Activated B cell treated with CpG ODN at 0.5 μM for 24 hours (primary cell): ENCODE results near the gene MZT2A. TPM values are rescaled to one million over a fixed set of nuclear protein-coding genes. Genes with fewer than 3 reads are reported as not detected.
"Not testable (repeated sequence)": the region's sequence is repeated elsewhere in the genome, so short reads cannot be mapped to it uniquely, and the experiment has no call there.

Experiments used
- ATAC-seq: fragments of 200-7000 bp; cut with Tn5 transposase; one replicate; pipeline ENCODE4 v1.10.0; 2021; ENCODE audit warnings: low read depth, mild to moderate bottlenecking, moderate library complexity
- CTCF ChIA-PET: fragments of 350-600 bp; sonication (Branson Sonifier 250); formaldehyde crosslinking; loops from one replicate; lab custom pipeline; 2021; ENCODE audit warnings: antibody characterized with exemption; lab: Charles Lee
- POLR2A ChIA-PET: fragments of 350-600 bp; sonication (Branson Sonifier 250); formaldehyde crosslinking; loops from one replicate; lab custom pipeline; 2021; ENCODE audit warnings: antibody characterized with exemption; lab: Charles Lee
- DNase-seq: peaks from one replicate; pipeline ENCODE4 v3.0.0; 2022
- H3K27ac Mint-ChIP-seq: one replicate; pipeline ENCODE4 v1.8.0; 2020; ENCODE audit warnings: mixed read lengths
- H3K27me3 Mint-ChIP-seq: one replicate; pipeline ENCODE4 v1.8.0; 2021; ENCODE audit warnings: mixed read lengths
- H3K36me3 Mint-ChIP-seq: one replicate; pipeline ENCODE4 v1.8.0; 2021; ENCODE audit warnings: low read depth, mixed read lengths
- H3K4me1 Mint-ChIP-seq: one replicate; pipeline ENCODE4 v1.8.0; 2021; ENCODE audit warnings: mixed read lengths
- H3K4me3 Mint-ChIP-seq: one replicate; pipeline ENCODE4 v1.8.0; 2020; ENCODE audit warnings: mild to moderate bottlenecking, mixed read lengths
- H3K9me3 Mint-ChIP-seq: one replicate; pipeline ENCODE4 v1.8.0; 2020; ENCODE audit warnings: mixed read lengths
- intact Hi-C: fragments of 100-400 bp; cut with micrococcal nuclease; formaldehyde crosslinking; loops from one replicate; pipeline ENCODE4 v1.15.1; 2024
- total RNA-seq: library from RNA; stranded (reverse); gene quantifications from 2 replicates; pipeline ENCODE4 v1.2.3, GENCODE V29; 2022
- TF ChIP-seq, protein P1 (sequence below): fragments of 200-600 bp; IDR thresholded peaks from one replicate; pipeline ENCODE4 v1.8.0; 2022; ENCODE audit warnings: antibody characterized with exemption, mild to moderate bottlenecking

The MZT2A gene
- total RNA-seq, 1 donor from 2014 or later, result 67.1 TPM

DNA sequence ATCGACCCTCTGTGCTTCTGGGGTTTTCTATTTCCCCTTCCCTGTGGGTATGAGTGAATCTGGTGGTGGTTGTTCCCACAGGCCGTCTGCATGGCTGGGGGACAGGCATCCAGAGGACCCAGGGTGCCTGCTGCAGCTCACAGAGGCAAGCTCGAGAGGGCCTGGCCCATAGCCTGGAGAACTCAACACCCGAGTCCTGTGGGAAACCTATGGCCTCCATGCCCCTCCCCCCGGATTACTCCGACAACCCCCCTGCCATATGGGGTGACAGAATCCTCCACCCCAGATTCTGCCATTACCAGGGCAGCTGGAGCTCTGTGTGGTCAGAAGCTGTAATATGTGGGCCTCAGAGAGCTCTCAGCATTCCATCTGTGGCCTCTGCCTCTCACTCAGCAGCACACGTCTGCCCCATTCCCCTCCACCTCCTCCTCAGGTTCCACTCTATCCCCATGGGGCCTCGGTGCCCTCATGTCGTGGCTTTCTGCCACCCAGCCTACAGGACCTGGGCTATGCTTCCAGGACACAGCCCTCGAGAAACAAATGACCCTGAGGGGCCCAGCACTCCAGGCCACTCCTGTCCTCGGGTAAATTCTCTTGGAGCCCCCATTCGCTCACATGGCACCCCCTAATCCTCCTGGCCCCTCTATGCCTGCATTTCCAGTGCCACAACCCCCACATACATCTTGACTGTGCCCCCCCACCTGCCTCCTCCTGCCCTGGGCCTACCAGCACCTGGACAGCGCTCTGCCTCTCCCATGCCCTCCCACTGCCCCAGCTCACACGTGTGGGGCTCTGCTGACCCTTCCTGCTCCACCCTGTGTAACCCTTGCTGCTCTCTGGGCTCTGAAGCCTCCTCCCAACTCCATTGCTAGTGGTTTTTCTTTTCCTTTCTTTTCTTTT, 3.6 kb downstream of the MZT2A start:
- ChIA-PET CTCF (no interaction called here), POLR2A (no interaction called here)
- H3K4me3 Mint-ChIP-seq, result no peak overlapping the region
- H3K27me3 Mint-ChIP-seq, result no peaks in the 10 kb centered on the region
- DNase-seq (no peak), ATAC-seq (no peak)
- intact Hi-C loops, result no loop called here
- TF ChIP-seq, protein P1, sequence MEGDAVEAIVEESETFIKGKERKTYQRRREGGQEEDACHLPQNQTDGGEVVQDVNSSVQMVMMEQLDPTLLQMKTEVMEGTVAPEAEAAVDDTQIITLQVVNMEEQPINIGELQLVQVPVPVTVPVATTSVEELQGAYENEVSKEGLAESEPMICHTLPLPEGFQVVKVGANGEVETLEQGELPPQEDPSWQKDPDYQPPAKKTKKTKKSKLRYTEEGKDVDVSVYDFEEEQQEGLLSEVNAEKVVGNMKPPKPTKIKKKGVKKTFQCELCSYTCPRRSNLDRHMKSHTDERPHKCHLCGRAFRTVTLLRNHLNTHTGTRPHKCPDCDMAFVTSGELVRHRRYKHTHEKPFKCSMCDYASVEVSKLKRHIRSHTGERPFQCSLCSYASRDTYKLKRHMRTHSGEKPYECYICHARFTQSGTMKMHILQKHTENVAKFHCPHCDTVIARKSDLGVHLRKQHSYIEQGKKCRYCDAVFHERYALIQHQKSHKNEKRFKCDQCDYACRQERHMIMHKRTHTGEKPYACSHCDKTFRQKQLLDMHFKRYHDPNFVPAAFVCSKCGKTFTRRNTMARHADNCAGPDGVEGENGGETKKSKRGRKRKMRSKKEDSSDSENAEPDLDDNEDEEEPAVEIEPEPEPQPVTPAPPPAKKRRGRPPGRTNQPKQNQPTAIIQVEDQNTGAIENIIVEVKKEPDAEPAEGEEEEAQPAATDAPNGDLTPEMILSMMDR, result no peak
- peaks cover 25% of the 10 kb centered on the region for H3K4me1 Mint-ChIP-seq
- H3K27ac Mint-ChIP-seq, result no peak overlapping the region
- peaks cover 16% of the 10 kb centered on the region for H3K36me3 Mint-ChIP-seq
- no peaks in the 10 kb centered on the region for H3K9me3 Mint-ChIP-seq

DNA sequence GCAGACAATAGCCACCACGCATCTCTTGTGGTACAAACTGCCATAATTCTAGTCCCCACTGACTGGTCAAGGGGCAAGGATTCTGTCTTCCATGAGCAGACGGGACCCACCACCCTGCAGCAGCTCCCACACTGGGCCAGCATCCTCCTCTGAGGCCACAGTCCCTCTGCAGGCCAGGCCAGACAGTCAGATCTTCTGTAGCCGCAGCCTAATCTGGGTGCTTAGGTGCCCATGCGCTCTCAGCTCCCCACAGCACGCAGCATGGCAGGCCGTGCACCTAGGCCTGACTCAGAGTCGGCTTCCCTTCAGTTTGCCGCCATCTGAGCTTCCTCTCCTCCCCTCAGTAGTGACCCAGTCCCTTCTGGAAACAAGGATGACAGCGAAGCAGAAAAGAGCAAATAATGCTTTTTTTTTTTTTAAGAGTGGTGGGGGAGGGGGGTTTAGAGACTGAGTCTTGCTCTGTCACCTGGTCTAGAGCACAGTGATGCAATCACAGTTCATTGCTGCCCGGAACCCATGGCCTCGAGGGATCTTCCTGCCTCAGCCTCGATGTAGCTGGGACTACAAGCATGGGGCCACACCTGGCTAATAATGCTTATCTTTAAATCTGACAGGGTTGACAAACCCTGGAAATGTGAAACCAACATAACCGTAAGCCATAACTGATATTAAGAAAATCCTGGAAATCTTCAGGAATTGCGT, 5.8 kb downstream of the MZT2A start:
- POLR2A ChIA-PET, result not testable (repeated sequence)

GRCh38 chr2:131484906-131485460, 7.2 kb downstream of the MZT2A start:
- H3K4me1 Mint-ChIP-seq, H3K27me3 Mint-ChIP-seq, H3K4me3 Mint-ChIP-seq, ATAC-seq, H3K27ac Mint-ChIP-seq, CTCF ChIA-PET, intact Hi-C loops, POLR2A ChIA-PET, H3K9me3 Mint-ChIP-seq, DNase-seq: not testable (repeated sequence)
- H3K36me3 Mint-ChIP-seq, result peaks cover 23% of the 10 kb centered on the region

More for the DNA sequence above, 5.8 kb downstream of the MZT2A start:
- H3K9me3 Mint-ChIP-seq, H3K27me3 Mint-ChIP-seq, H3K27ac Mint-ChIP-seq, DNase-seq, intact Hi-C loops, ATAC-seq, H3K4me3 Mint-ChIP-seq, CTCF ChIA-PET: not testable (repeated sequence)
- Mint-ChIP-seq H3K36me3 (peaks cover 23% of the 10 kb centered on the region), H3K4me1 (peaks cover 18% of the 10 kb centered on the region)

GRCh38 chr2:131483981-131484820, 8.0 kb downstream of the MZT2A start:
- CTCF ChIA-PET, intact Hi-C loops, H3K9me3 Mint-ChIP-seq, H3K4me3 Mint-ChIP-seq, ATAC-seq, H3K4me1 Mint-ChIP-seq, DNase-seq, H3K27ac Mint-ChIP-seq, POLR2A ChIA-PET, H3K27me3 Mint-ChIP-seq: not testable (repeated sequence)
- peaks cover 23% of the 10 kb centered on the region for H3K36me3 Mint-ChIP-seq

- CTCF ChIA-PET, DNase-seq, intact Hi-C loops, H3K9me3 Mint-ChIP-seq, H3K4me3 Mint-ChIP-seq, H3K4me1 Mint-ChIP-seq, H3K27ac Mint-ChIP-seq, H3K27me3 Mint-ChIP-seq, ATAC-seq, POLR2A ChIA-PET: not testable (repeated sequence)
- peaks cover 19% of the 10 kb centered on the region for H3K36me3 Mint-ChIP-seq
These were observed 9.6 kb downstream of the MZT2A start for GRCh38 chr2:131482506-131483155.

DNA sequence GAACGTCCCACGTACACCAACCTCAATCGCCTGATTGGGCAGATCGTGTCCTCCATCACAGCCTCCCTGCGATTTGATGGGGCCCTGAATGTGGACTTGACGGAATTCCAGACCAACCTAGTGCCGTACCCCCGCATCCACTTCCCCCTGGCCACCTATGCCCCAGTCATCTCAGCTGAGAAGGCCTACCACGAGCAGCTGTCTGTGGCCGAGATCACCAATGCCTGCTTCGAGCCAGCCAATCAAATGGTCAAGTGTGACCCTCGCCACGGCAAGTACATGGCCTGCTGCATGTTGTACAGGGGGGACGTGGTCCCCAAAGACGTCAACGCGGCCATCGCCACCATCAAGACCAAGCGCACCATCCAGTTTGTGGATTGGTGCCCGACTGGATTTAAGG, 11.8 kb downstream of the MZT2A start:
- H3K36me3 Mint-ChIP-seq, result peaks cover 16% of the 10 kb centered on the region
- H3K4me1 Mint-ChIP-seq, H3K9me3 Mint-ChIP-seq, CTCF ChIA-PET, POLR2A ChIA-PET, H3K27me3 Mint-ChIP-seq, H3K4me3 Mint-ChIP-seq, intact Hi-C loops, H3K27ac Mint-ChIP-seq, DNase-seq, ATAC-seq: not testable (repeated sequence)

DNA sequence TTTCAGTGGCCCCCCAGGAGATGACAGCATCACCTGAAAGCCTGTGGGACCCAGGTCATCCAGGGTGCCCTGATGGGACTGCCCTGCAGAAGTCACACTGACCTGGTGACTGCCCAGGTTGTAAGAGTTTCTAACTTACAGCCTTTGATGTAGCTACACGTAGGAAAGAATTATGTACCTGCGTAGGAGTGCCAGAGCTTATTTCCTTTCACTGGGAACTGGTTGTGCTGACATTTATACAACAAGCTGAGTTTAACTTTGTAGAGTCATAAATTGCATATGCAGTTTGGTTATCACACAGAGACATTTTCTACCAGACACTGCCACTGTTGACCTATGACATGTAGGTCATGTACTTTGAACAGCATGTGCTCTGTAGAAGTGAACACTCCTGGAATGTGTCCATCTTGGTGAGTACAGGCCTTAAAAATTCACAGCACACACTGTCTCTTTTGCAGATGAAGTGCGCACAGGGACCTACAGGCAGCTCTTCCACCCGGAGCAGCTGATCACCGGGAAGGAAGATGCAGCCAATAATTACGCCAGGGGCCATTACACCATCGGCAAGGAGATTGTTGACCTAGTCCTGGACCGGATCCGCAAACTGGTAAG, 13.2 kb downstream of the MZT2A start:
- CTCF ChIA-PET, ATAC-seq, intact Hi-C loops: not testable (repeated sequence)

GRCh38 chr2:131478074-131478849, 13.9 kb downstream of the MZT2A start:
- H3K27me3 Mint-ChIP-seq, H3K4me3 Mint-ChIP-seq, ATAC-seq, POLR2A ChIA-PET, DNase-seq, CTCF ChIA-PET, H3K36me3 Mint-ChIP-seq, H3K9me3 Mint-ChIP-seq, H3K27ac Mint-ChIP-seq, H3K4me1 Mint-ChIP-seq, intact Hi-C loops: not testable (repeated sequence)

More for the DNA sequence above, 13.2 kb downstream of the MZT2A start:
- H3K4me1 Mint-ChIP-seq, H3K9me3 Mint-ChIP-seq, H3K4me3 Mint-ChIP-seq, H3K27me3 Mint-ChIP-seq, DNase-seq, H3K27ac Mint-ChIP-seq, POLR2A ChIA-PET: not testable (repeated sequence)
- H3K36me3 Mint-ChIP-seq, result peaks cover 13% of the 10 kb centered on the region

- H3K27me3 Mint-ChIP-seq, POLR2A ChIA-PET, H3K4me3 Mint-ChIP-seq, H3K9me3 Mint-ChIP-seq, H3K4me1 Mint-ChIP-seq, DNase-seq, H3K36me3 Mint-ChIP-seq, intact Hi-C loops, H3K27ac Mint-ChIP-seq, ATAC-seq, CTCF ChIA-PET: not testable (repeated sequence)
These were observed 15.0 kb downstream of the MZT2A start for GRCh38 chr2:131477227-131477626.
